ENCODE results near the gene RASGRP2.
A peak's percentile ranks its signal among the peaks of the same experiment; 100 is the strongest.

Gene RASGRP2

GRCh38 chr11:64718084-64718779, 25.7 kb downstream of the RASGRP2 start:
- Histone ChIP-seq H3K4me3 (ENCODE audit: low read length) (no peak overlapping the region), H3K27me3 (replicated peaks; ENCODE audit: control insufficient read depth, insufficient read depth, low read length) (peaks cover 80% of the 10 kb centered on the region), H3K9me3 (ENCODE audit: control insufficient read depth, low read length) (no peaks in the 10 kb centered on the region), H3K9ac (ENCODE audit: low read length) (no peak overlapping the region), H3K4me1 (ENCODE audit: control insufficient read depth, insufficient read depth, low read length) (no peaks in the 10 kb centered on the region), H3K36me3 (ENCODE audit: control insufficient read depth, insufficient read depth, low read length, severe bottlenecking) (no peaks in the 10 kb centered on the region)
- DNase-seq (ENCODE audit: low read depth): no peak

GRCh38 chr11:64717268-64717578, 26.7 kb downstream of the RASGRP2 start:
- H3K36me3 ChIP-seq (ENCODE audit: control insufficient read depth, insufficient read depth, low read length, severe bottlenecking): no peaks in the 10 kb centered on the region
- DNase-seq (ENCODE audit: low read depth): no peak
- peaks cover 77% of the 10 kb centered on the region for H3K27me3 ChIP-seq (replicated peaks; ENCODE audit: control insufficient read depth, insufficient read depth, low read length)
- H3K4me1 ChIP-seq (ENCODE audit: control insufficient read depth, insufficient read depth, low read length): no peaks in the 10 kb centered on the region
- no peaks in the 10 kb centered on the region for H3K9me3 ChIP-seq (ENCODE audit: control insufficient read depth, low read length)
- H3K4me3 ChIP-seq (ENCODE audit: low read length): no peak overlapping the region
- no peak overlapping the region for H3K9ac ChIP-seq (ENCODE audit: low read length)

- no peaks in the 10 kb centered on the region for H3K9me3 ChIP-seq (ENCODE audit: control insufficient read depth, low read length)
- no peaks in the 10 kb centered on the region for H3K36me3 ChIP-seq (ENCODE audit: control insufficient read depth, insufficient read depth, low read length, severe bottlenecking)
- no peak overlapping the region for H3K9ac ChIP-seq (ENCODE audit: low read length)
- H3K4me3 ChIP-seq (ENCODE audit: low read length): no peak overlapping the region
- DNase-seq (ENCODE audit: low read depth): no peak
- no peaks in the 10 kb centered on the region for H3K4me1 ChIP-seq (ENCODE audit: control insufficient read depth, insufficient read depth, low read length)
- H3K27me3 ChIP-seq (replicated peaks; ENCODE audit: control insufficient read depth, insufficient read depth, low read length): peaks cover 74% of the 10 kb centered on the region
These were observed 27.3 kb downstream of the RASGRP2 start for GRCh38 chr11:64716473-64717267.

- Histone ChIP-seq H3K4me1 (ENCODE audit: control insufficient read depth, insufficient read depth, low read length) (peaks cover 2% of the 10 kb centered on the region), H3K9ac (ENCODE audit: low read length) (no peak overlapping the region), H3K36me3 (ENCODE audit: control insufficient read depth, insufficient read depth, low read length, severe bottlenecking) (no peaks in the 10 kb centered on the region), H3K27me3 (replicated peaks; ENCODE audit: control insufficient read depth, insufficient read depth, low read length) (peaks cover 73% of the 10 kb centered on the region), H3K4me3 (ENCODE audit: low read length) (no peak overlapping the region), H3K9me3 (ENCODE audit: control insufficient read depth, low read length) (no peaks in the 10 kb centered on the region)
- DNase-seq (ENCODE audit: low read depth): no peak
These were observed 28.0 kb downstream of the RASGRP2 start for GRCh38 chr11:64715756-64716472.

- no peak for DNase-seq (ENCODE audit: low read depth)
- Histone ChIP-seq H3K9me3 (ENCODE audit: control insufficient read depth, low read length) (no peaks in the 10 kb centered on the region), H3K27me3 (replicated peaks; ENCODE audit: control insufficient read depth, insufficient read depth, low read length) (peaks cover 73% of the 10 kb centered on the region)
These were observed 28.8 kb downstream of the RASGRP2 start for GRCh38 chr11:64715110-64715509.

GRCh38 chr11:64714666-64715065, 29.3 kb downstream of the RASGRP2 start:
- Histone ChIP-seq H3K9ac (ENCODE audit: low read length) (no peak overlapping the region), H3K4me1 (ENCODE audit: control insufficient read depth, insufficient read depth, low read length) (peaks cover 4% of the 10 kb centered on the region), H3K27me3 (replicated peaks; ENCODE audit: control insufficient read depth, insufficient read depth, low read length) (peaks cover 70% of the 10 kb centered on the region), H3K9me3 (ENCODE audit: control insufficient read depth, low read length) (no peaks in the 10 kb centered on the region), H3K4me3 (ENCODE audit: low read length) (no peak overlapping the region), H3K36me3 (ENCODE audit: control insufficient read depth, insufficient read depth, low read length, severe bottlenecking) (no peaks in the 10 kb centered on the region)
- no peak for DNase-seq (ENCODE audit: low read depth)

More at GRCh38 chr11:64715110-64715509, 28.8 kb downstream of the RASGRP2 start:
- no peak overlapping the region for H3K4me3 ChIP-seq (ENCODE audit: low read length)
- H3K36me3 ChIP-seq (ENCODE audit: control insufficient read depth, insufficient read depth, low read length, severe bottlenecking): no peaks in the 10 kb centered on the region
- no peak overlapping the region for H3K9ac ChIP-seq (ENCODE audit: low read length)
- peaks cover 4% of the 10 kb centered on the region for H3K4me1 ChIP-seq (ENCODE audit: control insufficient read depth, insufficient read depth, low read length)

- Histone ChIP-seq H3K4me3 (ENCODE audit: low read length) (no peak overlapping the region), H3K36me3 (ENCODE audit: control insufficient read depth, insufficient read depth, low read length, severe bottlenecking) (no peaks in the 10 kb centered on the region), H3K9me3 (ENCODE audit: control insufficient read depth, low read length) (no peaks in the 10 kb centered on the region), H3K27me3 (replicated peaks; ENCODE audit: control insufficient read depth, insufficient read depth, low read length) (peaks cover 68% of the 10 kb centered on the region), H3K4me1 (ENCODE audit: control insufficient read depth, insufficient read depth, low read length) (peaks cover 4% of the 10 kb centered on the region), H3K9ac (ENCODE audit: low read length) (no peak overlapping the region)
- no peak for DNase-seq (ENCODE audit: low read depth)
These were observed 30.1 kb downstream of the RASGRP2 start for GRCh38 chr11:64713781-64714363.

- Histone ChIP-seq H3K4me1 (ENCODE audit: control insufficient read depth, insufficient read depth, low read length) (peaks cover 4% of the 10 kb centered on the region), H3K36me3 (ENCODE audit: control insufficient read depth, insufficient read depth, low read length, severe bottlenecking) (no peaks in the 10 kb centered on the region), H3K9me3 (ENCODE audit: control insufficient read depth, low read length) (no peaks in the 10 kb centered on the region), H3K9ac (ENCODE audit: low read length) (no peak overlapping the region), H3K27me3 (replicated peaks; ENCODE audit: control insufficient read depth, insufficient read depth, low read length) (peaks cover 66% of the 10 kb centered on the region), H3K4me3 (ENCODE audit: low read length) (no peak overlapping the region)
- DNase-seq (ENCODE audit: low read depth): peak; percentile 68
These were observed 30.8 kb downstream of the RASGRP2 start for GRCh38 chr11:64713016-64713707.

- Histone ChIP-seq H3K4me3 (ENCODE audit: low read length) (no peak overlapping the region), H3K9ac (ENCODE audit: low read length) (no peak overlapping the region), H3K4me1 (ENCODE audit: control insufficient read depth, insufficient read depth, low read length) (peaks cover 4% of the 10 kb centered on the region), H3K36me3 (ENCODE audit: control insufficient read depth, insufficient read depth, low read length, severe bottlenecking) (no peaks in the 10 kb centered on the region), H3K27me3 (replicated peaks; ENCODE audit: control insufficient read depth, insufficient read depth, low read length) (peaks cover 65% of the 10 kb centered on the region), H3K9me3 (ENCODE audit: control insufficient read depth, low read length) (no peaks in the 10 kb centered on the region)
- no peak for DNase-seq (ENCODE audit: low read depth)
These were observed 31.4 kb downstream of the RASGRP2 start for GRCh38 chr11:64712430-64713015.

GRCh38 chr11:64711956-64712362, 32.0 kb downstream of the RASGRP2 start:
- H3K9me3 ChIP-seq (ENCODE audit: control insufficient read depth, low read length): no peaks in the 10 kb centered on the region
- H3K9ac ChIP-seq (ENCODE audit: low read length): no peak overlapping the region
- no peak for DNase-seq (ENCODE audit: low read depth)
- peaks cover 4% of the 10 kb centered on the region for H3K4me1 ChIP-seq (ENCODE audit: control insufficient read depth, insufficient read depth, low read length)
- no peak overlapping the region for H3K4me3 ChIP-seq (ENCODE audit: low read length)
- peaks cover 63% of the 10 kb centered on the region for H3K27me3 ChIP-seq (replicated peaks; ENCODE audit: control insufficient read depth, insufficient read depth, low read length)
- H3K36me3 ChIP-seq (ENCODE audit: control insufficient read depth, insufficient read depth, low read length, severe bottlenecking): no peaks in the 10 kb centered on the region

Measured in adipocyte (in vitro differentiated cells).